ENCODE data around the gene RASAL2.
"Not testable (repeated sequence)": the region's sequence is repeated elsewhere in the genome, so short reads cannot be mapped to it uniquely, and the experiment has no call there.

Gene RASAL2

GRCh38 chr1:178168536-178168935 is 74.6 kb downstream of the RASAL2 start:
- no peak for DNase-seq

GRCh38 chr1:178169649-178170048 is 75.7 kb downstream of the RASAL2 start:
- no peak for DNase-seq

GRCh38 chr1:178172939-178173338 is 79.0 kb downstream of the RASAL2 start:
- DNase-seq: no peak

- DNase-seq: no peak
Observed at GRCh38 chr1:178174539-178174938, 80.6 kb downstream of the RASAL2 start.

GRCh38 chr1:178180405-178180804 is 86.5 kb downstream of the RASAL2 start:
- no peak for DNase-seq

- no peak for DNase-seq
Observed at GRCh38 chr1:178183796-178184195, 89.9 kb downstream of the RASAL2 start.

- DNase-seq: no peak
Observed at GRCh38 chr1:178188306-178188705, 94.4 kb downstream of the RASAL2 start.

GRCh38 chr1:178189814-178190213 is 95.9 kb downstream of the RASAL2 start:
- DNase-seq: peak; percentile 36

GRCh38 chr1:178190881-178191280 is 97.0 kb downstream of the RASAL2 start:
- DNase-seq: no peak

- no peak for DNase-seq
Observed at GRCh38 chr1:178192686-178193085, 98.8 kb downstream of the RASAL2 start.

- DNase-seq: no peak
Observed at GRCh38 chr1:178196631-178197030, 102.7 kb downstream of the RASAL2 start.

- not testable (repeated sequence) for DNase-seq
Observed at GRCh38 chr1:178202095-178202494, 108.2 kb downstream of the RASAL2 start.

GRCh38 chr1:178202546-178202945 is 108.6 kb downstream of the RASAL2 start:
- not testable (repeated sequence) for DNase-seq

- not testable (repeated sequence) for DNase-seq
Observed at GRCh38 chr1:178208269-178208856, 114.5 kb downstream of the RASAL2 start.

- no peak for DNase-seq
Observed at GRCh38 chr1:178209935-178210334, 116.0 kb downstream of the RASAL2 start.

GRCh38 chr1:178218550-178218949 is 124.6 kb downstream of the RASAL2 start:
- no peak for DNase-seq

GRCh38 chr1:178220094-178220493 is 126.2 kb downstream of the RASAL2 start:
- no peak for DNase-seq

GRCh38 chr1:178223289-178223688 is 129.4 kb downstream of the RASAL2 start:
- no peak for DNase-seq

GRCh38 chr1:178224358-178224757 is 130.5 kb downstream of the RASAL2 start:
- no peak for DNase-seq

GRCh38 chr1:178230881-178231409 is 137.0 kb downstream of the RASAL2 start:
- DNase-seq: no peak

- DNase-seq: no peak
Observed at GRCh38 chr1:178232108-178232507, 138.2 kb downstream of the RASAL2 start.

- no peak for DNase-seq
Observed at GRCh38 chr1:178232949-178233348, 139.0 kb downstream of the RASAL2 start.

- no peak for DNase-seq
Observed at GRCh38 chr1:178237121-178237520, 143.2 kb downstream of the RASAL2 start.

GRCh38 chr1:178238722-178239510 is 145.0 kb downstream of the RASAL2 start:
- DNase-seq: no peak

All from NCI-H526 treated with DMSO at 0.1 percent for 48 hours (cell line).